MCF 10A (cell line): ENCODE results near the gene POMP. TPM values are rescaled to one million over a fixed set of nuclear protein-coding genes. Genes with fewer than 3 reads are reported as not detected.
"Not testable (repeated sequence)": the region's sequence is repeated elsewhere in the genome, so short reads cannot be mapped to it uniquely, and the experiment has no call there.

Experiments
- BruUV-seq: library from RNA; stranded (reverse); fragments of 400-500 nt; replicated peaks from 2 replicates; lab custom pipeline; 2021; lab: Mats Ljungman, UMichigan
- CTCF ChIA-PET: fragments of 300-600 bp; sonication (Branson Sonifier 250); formaldehyde crosslinking; extraction: SDS; loops from one replicate; lab custom pipeline; 2021; ENCODE audit warnings: antibody characterized with exemption, inconsistent platforms; lab: Yijun Ruan, JAX
- POLR2A ChIA-PET: fragments of 300-600, 350-650 bp; sonication (Branson Sonifier 250); formaldehyde crosslinking; extraction: SDS; loops from one replicate; lab custom pipeline; 2020; ENCODE audit warnings: antibody characterized with exemption, inconsistent platforms; lab: Yijun Ruan, JAX
- DNase-seq: peaks from one replicate; pipeline ENCODE4 v3.0.0-alpha.2; 2018; ENCODE audit not compliant: unreplicated experiment
- H3K27ac Mint-ChIP-seq: one replicate; pipeline ENCODE4 v1.8.0; 2022; ENCODE audit warnings: mild to moderate bottlenecking, low read depth, mixed read lengths; ENCODE audit not compliant: unreplicated experiment
- H3K27me3 Mint-ChIP-seq: one replicate; pipeline ENCODE4 v1.8.0; 2022; ENCODE audit warnings: mixed read lengths; ENCODE audit not compliant: insufficient read depth, unreplicated experiment
- H3K36me3 Mint-ChIP-seq: one replicate; pipeline ENCODE4 v1.8.0; 2022; ENCODE audit warnings: mild to moderate bottlenecking, moderate library complexity, mixed read lengths; ENCODE audit not compliant: insufficient read depth, unreplicated experiment
- H3K4me1 Mint-ChIP-seq: one replicate; pipeline ENCODE4 v1.8.0; 2022; ENCODE audit warnings: mixed read lengths; ENCODE audit not compliant: insufficient read depth, unreplicated experiment
- H3K4me3 Mint-ChIP-seq: one replicate; pipeline ENCODE4 v1.8.0; 2022; ENCODE audit warnings: mild to moderate bottlenecking, moderate library complexity, mixed read lengths; ENCODE audit not compliant: unreplicated experiment
- H3K9me3 Mint-ChIP-seq: one replicate; pipeline ENCODE4 v1.8.0; 2022; ENCODE audit warnings: mixed read lengths; ENCODE audit not compliant: unreplicated experiment
- CTCF ChIP-seq: fragments of 200-600 bp; IDR thresholded peaks from one replicate; pipeline ENCODE4 v1.8.0; 2022; ENCODE audit warnings: antibody characterized with exemption, mild to moderate bottlenecking; ENCODE audit not compliant: unreplicated experiment
- intact Hi-C: fragments of 100-400 bp; cut with micrococcal nuclease; formaldehyde crosslinking; loops from 2 replicates; pipeline ENCODE4 v1.14.1; 2022
- total RNA-seq: library from RNA; stranded (reverse); gene quantifications from 2 replicates; pipeline ENCODE4 v1.2.3, GENCODE V29; 2022

POMP gene
- total RNA-seq, 1 experiment from 2014 or later = 103 TPM

GRCh38 chr13:28671126-28671792 lies 12.3 kb downstream of the POMP start:
- ChIA-PET CTCF (interaction anchor here (0.6 to 1.6 kb wide), 6 partner anchors 9 to 516 kb away, joined by 3 to 6 read pairs (median 4); partner anchors contain the start of gene POMP), POLR2A (interaction anchor here (0.6 kb wide), 2 partner anchors 106 to 560 kb away, joined by 3 read pairs; no protein-coding TSS in a partner anchor)
- Mint-ChIP-seq H3K4me1 (no peaks in the 10 kb centered on the region), H3K36me3 (peaks cover 93% of the 10 kb centered on the region), H3K9me3 (no peaks in the 10 kb centered on the region), H3K27ac (no peak overlapping the region), H3K27me3 (no peaks in the 10 kb centered on the region), H3K4me3 (no peak overlapping the region)
- no TSS peak for BruUV-seq
- no peak for DNase-seq
- intact Hi-C loops = no loop called here
- no peak for TF ChIP-seq CTCF

GRCh38 chr13:28678809-28679208 lies 19.9 kb downstream of the POMP start:
- H3K36me3 Mint-ChIP-seq = peaks cover 54% of the 10 kb centered on the region
- no peak for DNase-seq

GRCh38 chr13:28679628-28680027 lies 20.7 kb downstream of the POMP start:
- ChIA-PET CTCF (interaction anchor here (0.7 to 2.9 kb wide), 13 partner anchors 9 to 1809 kb away, joined by 3 to 49 read pairs (median 4); partner anchors contain the start of gene POMP), POLR2A (interaction anchor here (0.7 to 1.6 kb wide), 2 partner anchors 39 to 150 kb away, joined by 3 to 5 read pairs; partner anchors contain the start of gene SLC46A3)
- Mint-ChIP-seq H3K4me3 (no peak overlapping the region), H3K9me3 (no peaks in the 10 kb centered on the region), H3K27me3 (no peaks in the 10 kb centered on the region), H3K4me1 (no peaks in the 10 kb centered on the region), H3K36me3 (peaks cover 46% of the 10 kb centered on the region), H3K27ac (no peak overlapping the region)
- DNase-seq = peak; percentile 27
- intact Hi-C loops = loop anchor here (1.0 to 5.0 kb wide), 2 partner anchors 38 to 117 kb away; partner anchors contain the start of gene SLC46A3
- BruUV-seq = no TSS peak
- TF ChIP-seq CTCF = peak; percentile 30

More at GRCh38 chr13:28678809-28679208, 19.9 kb downstream of the POMP start:
- no TSS peak for BruUV-seq
- ChIA-PET POLR2A (no interaction called here), CTCF (interaction anchor here (0.6 to 2.9 kb wide), 3 partner anchors 118 to 1876 kb away, joined by 3 to 49 read pairs (median 3); no protein-coding TSS in a partner anchor)
- H3K9me3 Mint-ChIP-seq = no peaks in the 10 kb centered on the region
- no peak overlapping the region for H3K4me3 Mint-ChIP-seq
- intact Hi-C loops = loop anchor here (1.0 to 5.0 kb wide), 2 partner anchors 38 to 117 kb away; partner anchors contain the start of gene SLC46A3
- no peak overlapping the region for H3K27ac Mint-ChIP-seq
- H3K4me1 Mint-ChIP-seq = no peaks in the 10 kb centered on the region
- no peaks in the 10 kb centered on the region for H3K27me3 Mint-ChIP-seq
- no peak for TF ChIP-seq CTCF

- POLR2A ChIA-PET = interaction anchor here (0.7 to 1.6 kb wide), 2 partner anchors 38 to 149 kb away, joined by 3 to 5 read pairs; partner anchors contain the start of gene SLC46A3
- no peak overlapping the region for H3K27ac Mint-ChIP-seq
- TSS peak; percentile 3 for BruUV-seq
- CTCF ChIA-PET = interaction anchor here (0.6 to 2.9 kb wide), 12 partner anchors 10 to 608 kb away, joined by 3 to 49 read pairs (median 4); no protein-coding TSS in a partner anchor
- no peak overlapping the region for H3K4me3 Mint-ChIP-seq
- peaks cover 37% of the 10 kb centered on the region for H3K36me3 Mint-ChIP-seq
- DNase-seq = no peak
- H3K4me1 Mint-ChIP-seq = no peaks in the 10 kb centered on the region
- no peaks in the 10 kb centered on the region for H3K27me3 Mint-ChIP-seq
- intact Hi-C loops = no loop called here
- H3K9me3 Mint-ChIP-seq = no peaks in the 10 kb centered on the region
- no peak for TF ChIP-seq CTCF
These were observed 21.6 kb downstream of the POMP start for GRCh38 chr13:28680541-28680940.

- Mint-ChIP-seq H3K9me3 (peaks cover 13% of the 10 kb centered on the region), H3K36me3 (peaks cover 17% of the 10 kb centered on the region)
- DNase-seq, H3K27ac Mint-ChIP-seq, H3K4me3 Mint-ChIP-seq, H3K4me1 Mint-ChIP-seq, H3K27me3 Mint-ChIP-seq, POLR2A ChIA-PET, intact Hi-C loops, BruUV-seq: not testable (repeated sequence)
- CTCF ChIA-PET = interaction anchor here (0.8 kb wide), 1 partner anchor 114 kb away, joined by 5 read pairs; no protein-coding TSS in a partner anchor
These were observed 24.2 kb downstream of the POMP start for GRCh38 chr13:28683169-28683568.
